Activated CD8-positive, alpha-beta memory T cell treated with anti-CD3 and anti-CD28 coated beads for 4 hours (primary cell): ENCODE results near the gene OR2T29.
"Not testable (repeated sequence)": the region's sequence is repeated elsewhere in the genome, so short reads cannot be mapped to it uniquely, and the experiment has no call there.

Experiments used
- DNase-seq, 2 donors: peaks; one replicate each; pipeline ENCODE4 v3.0.0-alpha.2; 2020; ENCODE audit warnings: low read depth in 2 of 2

The OR2T29 gene

GRCh38 chr1:248510217-248510616 lies 52.4 kb downstream of the OR2T29 start:
- not testable (repeated sequence) for DNase-seq

- DNase-seq: not testable (repeated sequence)
Measured at GRCh38 chr1:248507773-248508172, 54.8 kb downstream of the OR2T29 start, which contains the start of gene OR2G6. OR2G6 (plus strand) TSS chr1:248508073; CDS start chr1:248521647, 13,574 bp downstream.
